Prostate gland (tissue), 2 donors: ENCODE results near the gene GALNT8.

Experiments
- POLR2A ChIP-seq: fragments of 450-650 bp; IDR thresholded peaks from one replicate; pipeline ENCODE4 v1.6.1; 2016; ENCODE audit warnings: antibody characterized with exemption, mild to moderate bottlenecking
- POLR2AphosphoS5 ChIP-seq: sonication (generic); formaldehyde crosslinking; IDR thresholded peaks from one replicate; pipeline ENCODE4 v1.6.1; 2017; ENCODE audit warnings: antibody characterized with exemption
- TF ChIP-seq, protein P1 (sequence below), 4 experiments: fragments of 200-600 bp in 2 of 4; fragments of 450-650 bp in 2 of 4; sonication (generic) in 2 of 4; IDR thresholded peaks; 1 replicate in 3 of 4; 2 replicates in 1 of 4; pipeline ENCODE4 v1.5.1; 2016 to 2019; ENCODE audit warnings: antibody characterized with exemption in 4 of 4, mild to moderate bottlenecking in 2 of 4, moderate library complexity in 2 of 4

DNA sequence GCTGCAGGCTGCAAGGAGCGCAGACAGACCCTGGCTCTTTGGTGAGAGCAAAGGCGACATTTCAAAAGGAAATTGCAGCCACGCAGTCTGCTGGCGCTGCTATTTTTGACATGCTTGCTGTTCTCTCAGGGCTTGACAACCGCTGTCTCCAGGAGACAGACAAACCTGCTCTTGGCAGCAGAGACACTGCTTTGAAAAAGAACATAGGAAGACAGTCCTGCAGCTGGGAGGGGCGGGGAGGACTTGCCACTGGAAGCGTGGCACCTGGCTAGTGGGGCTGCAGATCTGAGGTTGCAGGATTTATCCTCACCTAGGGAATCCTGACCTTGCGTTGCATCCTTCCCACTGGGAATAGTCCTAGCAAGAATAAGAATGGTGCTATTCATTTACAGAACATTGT is 97.7 kb downstream of the GALNT8 start:
- TF ChIP-seq, protein P1, sequence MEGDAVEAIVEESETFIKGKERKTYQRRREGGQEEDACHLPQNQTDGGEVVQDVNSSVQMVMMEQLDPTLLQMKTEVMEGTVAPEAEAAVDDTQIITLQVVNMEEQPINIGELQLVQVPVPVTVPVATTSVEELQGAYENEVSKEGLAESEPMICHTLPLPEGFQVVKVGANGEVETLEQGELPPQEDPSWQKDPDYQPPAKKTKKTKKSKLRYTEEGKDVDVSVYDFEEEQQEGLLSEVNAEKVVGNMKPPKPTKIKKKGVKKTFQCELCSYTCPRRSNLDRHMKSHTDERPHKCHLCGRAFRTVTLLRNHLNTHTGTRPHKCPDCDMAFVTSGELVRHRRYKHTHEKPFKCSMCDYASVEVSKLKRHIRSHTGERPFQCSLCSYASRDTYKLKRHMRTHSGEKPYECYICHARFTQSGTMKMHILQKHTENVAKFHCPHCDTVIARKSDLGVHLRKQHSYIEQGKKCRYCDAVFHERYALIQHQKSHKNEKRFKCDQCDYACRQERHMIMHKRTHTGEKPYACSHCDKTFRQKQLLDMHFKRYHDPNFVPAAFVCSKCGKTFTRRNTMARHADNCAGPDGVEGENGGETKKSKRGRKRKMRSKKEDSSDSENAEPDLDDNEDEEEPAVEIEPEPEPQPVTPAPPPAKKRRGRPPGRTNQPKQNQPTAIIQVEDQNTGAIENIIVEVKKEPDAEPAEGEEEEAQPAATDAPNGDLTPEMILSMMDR (IDR thresholded peaks at IDR 0.05): no peak
- TF ChIP-seq POLR2A (no peak), POLR2AphosphoS5 (no peak)
